K562 (cell line): ENCODE results near the gene ANKRD13B.
A peak's percentile ranks its signal among the peaks of the same experiment; 100 is the strongest.

Experiments
- EP300 ChIP-seq: IDR thresholded peaks from 2 replicates; pipeline ENCODE4 v1.6.1; 2012; ENCODE audit warnings: low read length, improper control_type of control experiment
- EZH2 ChIP-seq: IDR thresholded peaks from 2 replicates; pipeline ENCODE4 v1.6.1; 2012; ENCODE audit warnings: low read depth, mild to moderate bottlenecking, inconsistent platforms, low read length, borderline replicate concordance
- GABPA ChIP-seq: fragments of 200-800 bp; sonication (Bioruptor generic); conservative IDR thresholded peaks from 2 replicates; pipeline ENCODE4 v1.6.1; 2016; ENCODE audit warnings: low read depth, missing genetic modification characterization, missing compliant biosample characterization
- HEY1 ChIP-seq: fragments of 250-450 bp; sonication (Bioruptor Pico); IDR thresholded peaks from 2 replicates; pipeline ENCODE4 v1.5.0; 2020; ENCODE audit warnings: mild to moderate bottlenecking, moderate library complexity, borderline replicate concordance
- NR2C2 ChIP-seq, 2 experiments: fragments of 200-800 bp in 1 of 2; sonication (Bioruptor generic) in 1 of 2; sonication (generic) in 1 of 2; formaldehyde crosslinking in 1 of 2; IDR thresholded peaks; 2 replicates each; pipeline versions ENCODE4 v1.6.1 to v1.8.0; 2016 to 2022; ENCODE audit warnings: mild to moderate bottlenecking in 1 of 2, missing compliant biosample characterization in 1 of 2, missing genetic modification characterization in 1 of 2, missing genetic modification reagents in 1 of 2
- POLR2A ChIP-seq: fragments of 450-650 bp; conservative IDR thresholded peaks from 2 replicates; pipeline ENCODE4 v1.6.1; 2016
- POLR2AphosphoS5 ChIP-seq: IDR thresholded peaks from 2 replicates; pipeline ENCODE4 v1.6.1; 2011; ENCODE audit warnings: mild to moderate bottlenecking, low read depth, low read length, moderate library complexity; ENCODE audit not compliant: control insufficient read depth, insufficient read depth
- RHOXF2B ChIP-seq: fragments of 250-450 bp; sonication (Bioruptor Pico); conservative IDR thresholded peaks from 2 replicates; pipeline ENCODE4 v1.5.1; 2021
- SNRNP70 ChIP-seq: fragments of 200-400 bp; formaldehyde crosslinking; optimal IDR thresholded peaks from 2 replicates; pipeline ENCODE3; 2017; ENCODE audit warnings: low read depth, low read length
- SREBF2 ChIP-seq: sonication (generic); formaldehyde crosslinking; IDR thresholded peaks from 2 replicates; pipeline ENCODE4 v1.4.0; 2020; ENCODE audit warnings: mild to moderate bottlenecking, missing genetic modification reagents
- YY1 ChIP-seq, 3 experiments: IDR thresholded peaks; 2 replicates each; pipeline ENCODE4 v1.6.1; 2011; ENCODE audit warnings: low read length in 2 of 3, mild to moderate bottlenecking in 2 of 3, moderate library complexity in 2 of 3, borderline replicate concordance in 1 of 3, control low read depth in 1 of 3, low read depth in 1 of 3; ENCODE audit not compliant: insufficient read depth in 3 of 3, insufficient replicate concordance in 2 of 3, control insufficient read depth in 1 of 3, insufficient read length in 1 of 3; ENCODE audit errors: extremely low read depth in 1 of 3
- TF ChIP-seq, protein P1 (sequence below): sonication (generic); formaldehyde crosslinking; IDR thresholded peaks from 2 replicates; pipeline ENCODE4 v1.8.0; 2023; ENCODE audit warnings: missing genetic modification reagents, mild to moderate bottlenecking, borderline replicate concordance
- TF ChIP-seq, protein P2 (sequence below): sonication (generic); formaldehyde crosslinking; IDR thresholded peaks from 2 replicates; pipeline ENCODE4 v1.9.0; 2022; ENCODE audit warnings: mild to moderate bottlenecking, missing genetic modification reagents
- TF ChIP-seq, protein P3 (sequence below), 3 experiments: IDR thresholded peaks in 2 of 3; conservative IDR thresholded peaks in 1 of 3; 2 replicates each; pipeline ENCODE4 v1.5.1; 2011 to 2012; ENCODE audit warnings: low read length in 3 of 3, mild to moderate bottlenecking in 3 of 3, control low read depth in 2 of 3, improper control_type of control experiment in 1 of 3, inconsistent platforms in 1 of 3, low read depth in 1 of 3, mixed read lengths in 1 of 3, moderate library complexity in 1 of 3; ENCODE audit not compliant: insufficient read depth in 2 of 3

DNA sequence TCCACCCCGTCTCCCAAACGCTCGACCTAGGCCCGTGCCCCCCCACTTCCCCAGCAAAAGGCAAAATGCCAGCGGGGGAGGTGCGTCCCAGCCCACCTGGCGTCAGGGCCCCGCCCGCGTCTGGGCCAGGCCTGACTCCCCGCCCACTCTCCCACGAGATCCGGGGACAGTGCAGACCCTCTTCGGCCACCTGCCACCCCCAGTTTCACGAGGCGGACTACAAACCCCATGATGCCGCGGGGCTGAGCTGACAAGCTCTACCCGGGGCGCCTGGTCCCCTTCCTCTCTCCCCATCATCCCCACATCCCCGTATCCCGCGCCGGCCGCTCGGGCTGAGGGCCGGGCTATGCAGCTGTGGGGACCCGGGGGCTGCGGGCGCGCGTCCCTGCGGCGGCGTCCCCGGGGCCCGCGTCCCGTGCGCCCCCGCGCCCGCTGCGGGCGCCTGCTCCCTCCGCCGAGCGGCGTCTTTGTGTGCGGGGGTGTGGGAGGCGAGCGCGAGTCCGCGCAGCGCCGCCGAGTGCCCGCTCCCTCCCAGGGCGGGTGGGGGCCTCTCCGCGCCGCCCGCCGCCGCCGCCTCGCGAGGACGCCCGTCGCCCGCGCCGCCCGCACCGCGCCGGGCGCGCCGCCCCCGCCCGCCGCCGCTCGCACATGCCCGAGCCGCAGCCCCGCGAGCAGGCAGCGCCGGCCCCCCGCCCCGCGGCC, at the start of gene ANKRD13B:
- TF ChIP-seq POLR2A (no peak), NR2C2 (CRISPR knock-in tag; IDR thresholded peaks at IDR 0.05) (no peak), NR2C2 (tag; IDR thresholded peaks at IDR 0.05) (peak; percentile 47), HEY1 (CRISPR knock-in tag) (no peak), GABPA (tag) (0 out of 2 replicates have a peak, but pooled peaks have one; percentile 36), YY1 (IDR thresholded peaks at IDR 0.05; ENCODE audit: borderline replicate concordance in 1 of 3, control insufficient read depth in 1 of 3, extremely low read depth in 1 of 3, insufficient read depth in 3 of 3, insufficient read length in 1 of 3, insufficient replicate concordance in 2 of 3, low read depth in 1 of 3, low read length in 2 of 3) (no peak), POLR2AphosphoS5 (no peak), SREBF2 (CRISPR knock-in tag) (no peak), RHOXF2B (CRISPR knock-in tag) (no peak), EZH2 (no peak), EP300 (no peak), SNRNP70 (no peak)
- TF ChIP-seq, protein P1, sequence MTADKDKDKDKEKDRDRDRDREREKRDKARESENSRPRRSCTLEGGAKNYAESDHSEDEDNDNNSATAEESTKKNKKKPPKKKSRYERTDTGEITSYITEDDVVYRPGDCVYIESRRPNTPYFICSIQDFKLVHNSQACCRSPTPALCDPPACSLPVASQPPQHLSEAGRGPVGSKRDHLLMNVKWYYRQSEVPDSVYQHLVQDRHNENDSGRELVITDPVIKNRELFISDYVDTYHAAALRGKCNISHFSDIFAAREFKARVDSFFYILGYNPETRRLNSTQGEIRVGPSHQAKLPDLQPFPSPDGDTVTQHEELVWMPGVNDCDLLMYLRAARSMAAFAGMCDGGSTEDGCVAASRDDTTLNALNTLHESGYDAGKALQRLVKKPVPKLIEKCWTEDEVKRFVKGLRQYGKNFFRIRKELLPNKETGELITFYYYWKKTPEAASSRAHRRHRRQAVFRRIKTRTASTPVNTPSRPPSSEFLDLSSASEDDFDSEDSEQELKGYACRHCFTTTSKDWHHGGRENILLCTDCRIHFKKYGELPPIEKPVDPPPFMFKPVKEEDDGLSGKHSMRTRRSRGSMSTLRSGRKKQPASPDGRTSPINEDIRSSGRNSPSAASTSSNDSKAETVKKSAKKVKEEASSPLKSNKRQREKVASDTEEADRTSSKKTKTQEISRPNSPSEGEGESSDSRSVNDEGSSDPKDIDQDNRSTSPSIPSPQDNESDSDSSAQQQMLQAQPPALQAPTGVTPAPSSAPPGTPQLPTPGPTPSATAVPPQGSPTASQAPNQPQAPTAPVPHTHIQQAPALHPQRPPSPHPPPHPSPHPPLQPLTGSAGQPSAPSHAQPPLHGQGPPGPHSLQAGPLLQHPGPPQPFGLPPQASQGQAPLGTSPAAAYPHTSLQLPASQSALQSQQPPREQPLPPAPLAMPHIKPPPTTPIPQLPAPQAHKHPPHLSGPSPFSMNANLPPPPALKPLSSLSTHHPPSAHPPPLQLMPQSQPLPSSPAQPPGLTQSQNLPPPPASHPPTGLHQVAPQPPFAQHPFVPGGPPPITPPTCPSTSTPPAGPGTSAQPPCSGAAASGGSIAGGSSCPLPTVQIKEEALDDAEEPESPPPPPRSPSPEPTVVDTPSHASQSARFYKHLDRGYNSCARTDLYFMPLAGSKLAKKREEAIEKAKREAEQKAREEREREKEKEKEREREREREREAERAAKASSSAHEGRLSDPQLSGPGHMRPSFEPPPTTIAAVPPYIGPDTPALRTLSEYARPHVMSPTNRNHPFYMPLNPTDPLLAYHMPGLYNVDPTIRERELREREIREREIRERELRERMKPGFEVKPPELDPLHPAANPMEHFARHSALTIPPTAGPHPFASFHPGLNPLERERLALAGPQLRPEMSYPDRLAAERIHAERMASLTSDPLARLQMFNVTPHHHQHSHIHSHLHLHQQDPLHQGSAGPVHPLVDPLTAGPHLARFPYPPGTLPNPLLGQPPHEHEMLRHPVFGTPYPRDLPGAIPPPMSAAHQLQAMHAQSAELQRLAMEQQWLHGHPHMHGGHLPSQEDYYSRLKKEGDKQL (CRISPR knock-in tag) = no peak
- TF ChIP-seq, protein P2, sequence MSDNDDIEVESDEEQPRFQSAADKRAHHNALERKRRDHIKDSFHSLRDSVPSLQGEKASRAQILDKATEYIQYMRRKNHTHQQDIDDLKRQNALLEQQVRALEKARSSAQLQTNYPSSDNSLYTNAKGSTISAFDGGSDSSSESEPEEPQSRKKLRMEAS = no peak
- TF ChIP-seq, protein P3, sequence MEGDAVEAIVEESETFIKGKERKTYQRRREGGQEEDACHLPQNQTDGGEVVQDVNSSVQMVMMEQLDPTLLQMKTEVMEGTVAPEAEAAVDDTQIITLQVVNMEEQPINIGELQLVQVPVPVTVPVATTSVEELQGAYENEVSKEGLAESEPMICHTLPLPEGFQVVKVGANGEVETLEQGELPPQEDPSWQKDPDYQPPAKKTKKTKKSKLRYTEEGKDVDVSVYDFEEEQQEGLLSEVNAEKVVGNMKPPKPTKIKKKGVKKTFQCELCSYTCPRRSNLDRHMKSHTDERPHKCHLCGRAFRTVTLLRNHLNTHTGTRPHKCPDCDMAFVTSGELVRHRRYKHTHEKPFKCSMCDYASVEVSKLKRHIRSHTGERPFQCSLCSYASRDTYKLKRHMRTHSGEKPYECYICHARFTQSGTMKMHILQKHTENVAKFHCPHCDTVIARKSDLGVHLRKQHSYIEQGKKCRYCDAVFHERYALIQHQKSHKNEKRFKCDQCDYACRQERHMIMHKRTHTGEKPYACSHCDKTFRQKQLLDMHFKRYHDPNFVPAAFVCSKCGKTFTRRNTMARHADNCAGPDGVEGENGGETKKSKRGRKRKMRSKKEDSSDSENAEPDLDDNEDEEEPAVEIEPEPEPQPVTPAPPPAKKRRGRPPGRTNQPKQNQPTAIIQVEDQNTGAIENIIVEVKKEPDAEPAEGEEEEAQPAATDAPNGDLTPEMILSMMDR (IDR thresholded peaks at IDR 0.05 in 2 of 3, conservative IDR thresholded peaks at IDR 0.05 in 1 of 3; ENCODE audit: insufficient read depth in 2 of 3, low read depth in 1 of 3, low read length in 3 of 3) = no peak
